GM18858 (cell line): ENCODE results near the gene KCNS1.
"Not testable (repeated sequence)": the region's sequence is repeated elsewhere in the genome, so short reads cannot be mapped to it uniquely, and the experiment has no call there.

Experiments used
- ATAC-seq: cut with Tn5 transposase; IDR thresholded peaks from one replicate; pipeline ENCODE4 v1.9.1; 2021; ENCODE audit not compliant: unreplicated experiment

KCNS1 gene

GRCh38 chr20:45100563-45101245, at the start of gene KCNS1:
Gene KCNS1, minus strand, starts transcription at chr20:45101127. Its CDS starts 1,891 bp downstream, at chr20:45099236.
- ATAC-seq: no peak

- no peak for ATAC-seq
Measured at GRCh38 chr20:45149062-45149461, 48.1 kb upstream of the KCNS1 start.

GRCh38 chr20:45140836-45141235, 39.9 kb upstream of the KCNS1 start:
- no peak for ATAC-seq

- not testable (repeated sequence) for ATAC-seq
Measured at GRCh38 chr20:45139733-45140375, 38.9 kb upstream of the KCNS1 start.

GRCh38 chr20:45138561-45139300, 37.8 kb upstream of the KCNS1 start:
- ATAC-seq: no peak

GRCh38 chr20:45136911-45137310, 36.0 kb upstream of the KCNS1 start:
- ATAC-seq: no peak

- ATAC-seq: no peak
Measured at GRCh38 chr20:45128099-45128498, 27.2 kb upstream of the KCNS1 start.

- no peak for ATAC-seq
Measured at GRCh38 chr20:45124365-45124764, 23.4 kb upstream of the KCNS1 start, which contains the start of gene WFDC12. Gene WFDC12, minus strand, starts transcription at chr20:45124465. Its CDS starts 18 bp downstream, at chr20:45124447.

GRCh38 chr20:45121388-45121787, 20.5 kb upstream of the KCNS1 start:
- no peak for ATAC-seq

GRCh38 chr20:45119556-45120266, 18.8 kb upstream of the KCNS1 start:
- no peak for ATAC-seq

- ATAC-seq: no peak
Measured at GRCh38 chr20:45118028-45118427, 17.1 kb upstream of the KCNS1 start.

- ATAC-seq: no peak
Measured at GRCh38 chr20:45117581-45117980, 16.7 kb upstream of the KCNS1 start.

GRCh38 chr20:45115829-45116228, 14.9 kb upstream of the KCNS1 start:
- ATAC-seq: no peak

GRCh38 chr20:45115386-45115774, 14.5 kb upstream of the KCNS1 start:
- no peak for ATAC-seq

- no peak for ATAC-seq
Measured at GRCh38 chr20:45114465-45115385, 13.8 kb upstream of the KCNS1 start, which contains the start of gene WFDC5. Gene WFDC5, minus strand, starts transcription at chr20:45115174. Its CDS starts 91 bp downstream, at chr20:45115083.

GRCh38 chr20:45113865-45114264, 12.9 kb upstream of the KCNS1 start:
- ATAC-seq: no peak

- no peak for ATAC-seq
Measured at GRCh38 chr20:45112754-45113153, 11.8 kb upstream of the KCNS1 start.

- ATAC-seq: no peak
Measured at GRCh38 chr20:45111799-45112471, 11.0 kb upstream of the KCNS1 start.

GRCh38 chr20:45111285-45111684, 10.4 kb upstream of the KCNS1 start:
- no peak for ATAC-seq

- no peak for ATAC-seq
Measured at GRCh38 chr20:45110301-45110700, 9.4 kb upstream of the KCNS1 start.
